Measurements from ENCODE around the gene PUM2.

DNA sequence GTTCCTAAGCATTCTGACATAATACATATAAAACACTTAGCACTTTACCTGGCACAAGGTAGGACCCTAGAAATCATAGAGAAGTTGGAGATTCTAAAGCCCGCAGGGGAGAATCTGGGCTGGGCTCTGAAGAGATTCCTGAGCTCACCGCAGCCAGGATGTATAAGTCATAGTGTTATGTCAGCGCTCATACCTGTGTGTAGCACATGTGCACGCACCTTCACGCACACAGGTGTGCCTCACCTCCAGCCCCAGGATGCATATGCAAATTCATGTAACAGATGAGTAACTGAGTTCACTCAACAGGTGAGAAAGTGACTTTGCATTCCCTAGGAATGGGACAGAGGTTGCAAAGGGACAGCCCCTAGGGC is 117.8 kb downstream of the PUM2 start:
- TF ChIP-seq, protein P1, sequence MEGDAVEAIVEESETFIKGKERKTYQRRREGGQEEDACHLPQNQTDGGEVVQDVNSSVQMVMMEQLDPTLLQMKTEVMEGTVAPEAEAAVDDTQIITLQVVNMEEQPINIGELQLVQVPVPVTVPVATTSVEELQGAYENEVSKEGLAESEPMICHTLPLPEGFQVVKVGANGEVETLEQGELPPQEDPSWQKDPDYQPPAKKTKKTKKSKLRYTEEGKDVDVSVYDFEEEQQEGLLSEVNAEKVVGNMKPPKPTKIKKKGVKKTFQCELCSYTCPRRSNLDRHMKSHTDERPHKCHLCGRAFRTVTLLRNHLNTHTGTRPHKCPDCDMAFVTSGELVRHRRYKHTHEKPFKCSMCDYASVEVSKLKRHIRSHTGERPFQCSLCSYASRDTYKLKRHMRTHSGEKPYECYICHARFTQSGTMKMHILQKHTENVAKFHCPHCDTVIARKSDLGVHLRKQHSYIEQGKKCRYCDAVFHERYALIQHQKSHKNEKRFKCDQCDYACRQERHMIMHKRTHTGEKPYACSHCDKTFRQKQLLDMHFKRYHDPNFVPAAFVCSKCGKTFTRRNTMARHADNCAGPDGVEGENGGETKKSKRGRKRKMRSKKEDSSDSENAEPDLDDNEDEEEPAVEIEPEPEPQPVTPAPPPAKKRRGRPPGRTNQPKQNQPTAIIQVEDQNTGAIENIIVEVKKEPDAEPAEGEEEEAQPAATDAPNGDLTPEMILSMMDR (IDR thresholded peaks at IDR 0.05) = no peak
- TF ChIP-seq POLR2A (IDR thresholded peaks at IDR 0.05) = no peak

Data from esophagus squamous epithelium (tissue), 4 donors.